Stimulated activated CD8-positive, alpha-beta memory T cell treated with anti-CD3 and anti-CD28 coated beads, Interleukin-4, amount 100 ng/mL, for 1 hour (primary cell): ENCODE measurements around the gene PNISR.
A peak's percentile ranks its signal among the peaks of the same experiment; 100 is the strongest.
"Not testable (repeated sequence)": the region's sequence is repeated elsewhere in the genome, so short reads cannot be mapped to it uniquely, and the experiment has no call there.

Experiments
- DNase-seq, 2 donors: peaks; one replicate each; pipeline ENCODE4 v3.0.0-alpha.2; 2020; ENCODE audit warnings: low read depth in 2 of 2, low spot score in 1 of 2

Gene PNISR, protein sequence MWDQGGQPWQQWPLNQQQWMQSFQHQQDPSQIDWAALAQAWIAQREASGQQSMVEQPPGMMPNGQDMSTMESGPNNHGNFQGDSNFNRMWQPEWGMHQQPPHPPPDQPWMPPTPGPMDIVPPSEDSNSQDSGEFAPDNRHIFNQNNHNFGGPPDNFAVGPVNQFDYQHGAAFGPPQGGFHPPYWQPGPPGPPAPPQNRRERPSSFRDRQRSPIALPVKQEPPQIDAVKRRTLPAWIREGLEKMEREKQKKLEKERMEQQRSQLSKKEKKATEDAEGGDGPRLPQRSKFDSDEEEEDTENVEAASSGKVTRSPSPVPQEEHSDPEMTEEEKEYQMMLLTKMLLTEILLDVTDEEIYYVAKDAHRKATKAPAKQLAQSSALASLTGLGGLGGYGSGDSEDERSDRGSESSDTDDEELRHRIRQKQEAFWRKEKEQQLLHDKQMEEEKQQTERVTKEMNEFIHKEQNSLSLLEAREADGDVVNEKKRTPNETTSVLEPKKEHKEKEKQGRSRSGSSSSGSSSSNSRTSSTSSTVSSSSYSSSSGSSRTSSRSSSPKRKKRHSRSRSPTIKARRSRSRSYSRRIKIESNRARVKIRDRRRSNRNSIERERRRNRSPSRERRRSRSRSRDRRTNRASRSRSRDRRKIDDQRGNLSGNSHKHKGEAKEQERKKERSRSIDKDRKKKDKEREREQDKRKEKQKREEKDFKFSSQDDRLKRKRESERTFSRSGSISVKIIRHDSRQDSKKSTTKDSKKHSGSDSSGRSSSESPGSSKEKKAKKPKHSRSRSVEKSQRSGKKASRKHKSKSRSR

DNA sequence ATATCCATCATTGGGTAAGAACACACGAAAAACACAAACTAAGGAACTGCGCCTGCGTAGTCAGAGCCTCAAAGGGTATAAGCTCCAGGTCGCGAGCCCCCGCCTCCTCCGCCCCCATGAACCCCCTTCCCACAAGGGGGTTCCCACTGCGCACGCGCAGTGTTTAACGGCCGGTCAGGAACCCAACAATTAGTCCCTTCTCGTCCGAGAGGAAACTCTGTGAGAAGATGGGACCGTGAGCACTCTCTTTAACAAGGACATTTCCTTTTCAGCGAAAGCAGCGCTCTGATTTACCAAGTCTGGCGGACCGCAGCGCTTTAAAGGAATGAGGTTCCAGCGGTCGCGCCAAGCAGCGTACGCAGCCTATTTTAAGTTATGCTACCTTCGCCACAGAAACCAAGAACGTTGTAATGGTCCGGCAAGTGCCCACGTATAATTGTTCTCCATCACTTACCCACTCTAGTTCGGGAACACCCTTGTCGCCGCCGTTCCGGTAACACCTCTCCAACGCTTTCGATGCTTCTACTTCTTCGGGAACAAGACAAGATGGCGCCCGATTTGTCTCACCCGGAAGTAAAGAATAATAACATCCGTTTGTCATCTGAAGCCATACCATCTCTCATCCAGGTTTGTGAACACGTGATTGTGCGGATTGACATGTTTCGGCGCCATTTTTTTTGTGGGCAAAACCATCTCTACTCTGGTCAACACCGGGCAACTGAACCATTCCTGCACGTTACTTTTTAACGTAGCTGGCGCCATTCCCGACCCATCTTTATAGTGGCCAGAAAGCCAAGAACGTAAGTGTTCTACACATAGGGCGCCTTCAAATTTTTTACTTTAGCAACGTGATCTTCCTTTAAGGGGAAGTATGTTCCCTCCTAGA, at the start of gene PNISR:
PNISR (minus strand) TSS at position 548 of the 886 bp plus-strand sequence. CDS start 10,649 bp downstream, outside the sequence.
- peak; percentile 67 to 72 for DNase-seq

DNA sequence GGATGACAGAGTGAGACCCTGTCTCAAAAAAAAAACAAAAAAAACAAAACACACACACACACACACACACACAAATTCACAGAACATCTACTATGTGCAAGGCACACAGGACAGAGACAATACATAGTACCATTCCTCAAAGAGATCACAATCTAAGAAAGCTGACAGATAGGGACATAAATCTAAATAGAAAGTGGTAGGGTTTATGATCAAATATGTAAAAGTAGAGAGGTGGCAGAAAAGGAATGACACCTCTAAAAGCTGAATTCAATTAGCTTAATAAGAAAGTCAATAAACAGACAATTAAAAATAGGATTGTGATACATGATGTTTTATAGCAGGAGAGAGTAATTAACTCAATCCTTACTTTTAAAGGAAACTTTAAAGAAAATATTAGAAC, 48.6 kb upstream of the PNISR start:
- DNase-seq, result no peak

DNA sequence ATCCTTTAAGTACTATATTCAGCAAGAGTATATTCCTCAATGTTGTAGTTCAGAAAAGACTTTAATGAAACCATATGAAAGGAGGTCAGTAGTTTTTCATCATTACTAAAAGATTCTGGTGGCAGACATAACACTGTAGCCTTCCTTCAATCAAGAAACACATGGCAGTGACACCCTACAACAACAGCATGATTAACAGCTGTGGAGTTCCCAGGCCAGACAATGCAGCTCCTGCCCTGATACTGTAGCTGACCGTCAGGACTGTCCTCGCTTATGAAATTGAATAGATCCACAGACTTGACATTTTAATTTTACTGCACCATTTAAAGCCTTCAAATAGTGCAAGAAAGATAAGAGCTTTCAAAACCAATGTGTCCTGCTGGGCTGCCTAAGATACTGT, 46.5 kb upstream of the PNISR start:
- DNase-seq, result no peak

DNA sequence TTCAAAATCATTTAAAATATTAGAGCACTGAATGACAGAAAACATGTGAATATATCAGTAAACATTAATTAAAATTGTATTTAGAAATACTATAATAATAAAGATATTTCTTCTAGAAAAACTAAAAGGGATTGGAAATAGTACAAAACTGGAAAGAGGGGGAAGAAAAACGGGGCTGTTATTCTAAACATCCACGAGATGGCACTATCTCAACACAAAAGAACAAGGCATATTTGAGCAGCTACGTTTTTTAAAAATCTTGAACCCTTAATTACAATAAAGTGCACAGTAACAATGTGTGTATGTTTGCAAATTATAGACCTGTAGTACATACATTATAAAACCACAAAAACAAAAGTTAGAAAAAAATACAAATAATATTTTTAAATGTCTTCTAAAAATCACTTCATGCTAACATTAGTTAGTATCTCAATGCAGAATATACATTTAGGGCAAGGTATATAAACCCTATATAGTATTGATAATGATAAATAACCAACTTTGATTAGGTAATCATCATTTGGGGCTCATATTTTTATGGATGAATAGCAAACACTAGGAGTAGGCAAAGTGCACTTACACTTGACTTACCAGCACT, 42.5 kb upstream of the PNISR start:
- DNase-seq, result no peak

DNA sequence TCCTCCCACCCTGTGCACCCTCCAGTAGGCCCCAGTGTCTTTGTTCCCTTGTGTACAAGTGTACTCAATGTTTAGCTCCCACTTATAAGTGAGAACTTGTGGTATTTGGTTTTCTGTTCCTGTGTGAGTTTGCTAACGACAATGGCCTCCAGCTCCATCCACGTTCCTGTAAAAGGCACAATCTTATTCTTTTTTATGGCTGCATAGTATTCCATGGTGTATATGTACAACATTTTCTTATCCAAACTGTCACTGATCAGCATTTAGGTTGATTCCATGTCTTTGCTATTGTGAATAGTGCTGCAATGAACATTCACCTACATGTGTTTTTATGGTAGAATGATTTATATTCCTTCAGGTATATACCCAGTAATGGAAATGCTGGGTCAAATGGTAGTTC, 34.0 kb upstream of the PNISR start:
- not testable (repeated sequence) for DNase-seq

DNA sequence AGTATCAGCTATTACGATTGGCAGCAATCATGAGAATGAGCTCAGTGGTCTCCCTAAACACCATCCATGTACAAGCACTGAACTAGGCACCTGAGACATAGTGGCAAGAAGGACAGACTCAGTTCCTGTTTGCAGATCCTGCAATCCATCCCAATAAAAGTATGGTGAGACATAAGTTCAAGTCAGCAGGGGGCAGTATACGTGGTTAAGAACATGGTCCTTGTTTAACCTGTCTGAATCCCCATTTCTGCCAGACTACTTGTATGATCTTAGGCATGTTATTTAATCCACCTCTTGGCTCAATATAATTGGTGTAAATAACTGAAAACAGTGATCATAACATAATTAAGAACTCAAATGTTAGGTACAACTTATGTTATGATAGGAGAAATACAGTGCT, 33.2 kb upstream of the PNISR start:
- DNase-seq, result no peak

DNA sequence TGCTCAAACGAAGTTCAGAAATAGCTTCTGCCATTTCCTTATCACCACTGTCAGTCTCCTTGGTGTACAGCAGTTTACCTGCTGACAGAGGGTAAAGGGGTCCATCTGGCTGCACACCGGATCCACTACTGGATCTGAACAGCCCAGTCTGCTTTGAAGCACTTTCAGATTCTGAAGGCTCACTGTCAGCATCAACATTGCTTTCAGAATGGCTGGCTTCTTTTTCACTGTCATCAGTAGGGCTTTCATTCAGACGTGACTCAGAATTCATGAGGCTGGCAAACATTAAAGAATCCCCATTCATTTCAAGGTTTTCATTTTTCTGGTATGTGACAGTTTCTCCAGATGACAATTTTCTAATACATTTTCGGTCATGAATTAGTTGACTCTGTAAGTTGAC, 21.0 kb upstream of the PNISR start:
- DNase-seq, result no peak

DNA sequence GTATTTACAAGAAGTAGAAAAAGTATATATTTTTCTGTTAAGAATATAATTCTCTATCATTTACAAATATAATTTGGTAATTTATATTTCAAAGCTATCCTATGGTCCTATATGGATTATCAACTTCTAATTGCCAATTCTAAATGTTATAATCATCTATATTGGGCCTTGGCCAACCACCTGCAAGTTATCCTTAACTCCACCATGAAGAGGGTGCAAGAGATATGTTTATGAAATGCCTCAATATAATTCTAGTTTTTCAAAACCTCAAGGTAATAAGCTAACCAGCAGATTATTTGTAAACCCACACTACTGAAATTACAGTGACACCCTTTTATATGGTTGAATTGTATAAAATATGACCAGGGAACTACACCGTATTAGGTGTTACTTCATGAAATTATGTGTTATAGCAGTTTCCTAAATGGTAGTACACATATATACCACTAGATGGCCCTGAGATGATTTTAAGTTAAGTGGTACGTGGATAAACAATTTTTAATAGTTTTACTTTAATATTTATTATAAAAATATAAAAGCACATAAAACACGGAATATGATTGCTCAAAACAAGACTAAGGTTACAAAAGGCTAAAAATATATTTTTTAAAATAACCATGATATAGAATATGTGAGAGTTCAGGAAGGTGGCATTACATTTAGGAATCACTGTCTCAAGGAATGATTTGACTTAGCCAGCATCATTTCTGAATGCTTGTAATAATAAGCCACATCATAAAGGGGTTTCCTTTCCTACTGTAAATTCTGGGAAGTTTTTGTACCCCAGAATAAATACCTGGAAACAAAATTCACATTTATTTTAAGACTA, 9.8 kb upstream of the PNISR start:
- DNase-seq, result no peak

DNA sequence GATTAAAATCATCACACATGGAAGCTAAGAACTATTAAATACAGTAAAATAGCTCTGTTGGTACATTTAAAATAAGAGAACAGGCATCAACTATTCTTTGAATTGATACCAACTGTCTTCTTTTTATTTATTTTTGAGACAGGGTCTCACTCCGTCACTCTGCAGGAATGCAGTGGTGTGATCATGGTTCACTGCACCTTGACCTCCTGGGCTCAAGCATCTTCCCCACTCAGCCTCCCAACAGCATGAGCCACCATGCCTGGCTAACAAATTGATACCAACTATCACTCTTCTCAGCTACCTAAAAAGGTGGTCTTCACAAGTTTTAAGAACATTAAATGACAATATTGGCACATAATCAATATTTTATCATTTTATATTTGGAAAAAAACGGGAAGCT, 7.8 kb upstream of the PNISR start:
- DNase-seq, result no peak

DNA sequence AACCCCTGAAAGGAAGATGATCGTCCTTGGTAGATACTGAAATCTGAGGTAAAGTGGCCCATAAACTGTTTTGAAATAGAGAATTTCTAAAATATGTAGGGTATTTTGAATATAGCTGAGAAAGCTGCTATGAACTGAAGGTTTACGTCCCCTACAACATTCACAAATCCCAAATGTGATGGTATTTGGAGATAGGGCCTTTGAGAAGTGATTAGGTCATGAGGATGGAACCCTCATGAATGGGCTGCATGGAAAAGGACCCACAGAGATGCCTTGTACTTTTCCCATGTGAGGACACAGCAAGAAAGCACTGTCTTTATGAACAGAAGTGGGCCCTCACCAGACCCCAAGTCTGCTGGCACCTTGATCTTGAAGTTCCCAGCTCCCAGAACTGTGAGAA, 6.8 kb upstream of the PNISR start:
- no peak for DNase-seq

DNA sequence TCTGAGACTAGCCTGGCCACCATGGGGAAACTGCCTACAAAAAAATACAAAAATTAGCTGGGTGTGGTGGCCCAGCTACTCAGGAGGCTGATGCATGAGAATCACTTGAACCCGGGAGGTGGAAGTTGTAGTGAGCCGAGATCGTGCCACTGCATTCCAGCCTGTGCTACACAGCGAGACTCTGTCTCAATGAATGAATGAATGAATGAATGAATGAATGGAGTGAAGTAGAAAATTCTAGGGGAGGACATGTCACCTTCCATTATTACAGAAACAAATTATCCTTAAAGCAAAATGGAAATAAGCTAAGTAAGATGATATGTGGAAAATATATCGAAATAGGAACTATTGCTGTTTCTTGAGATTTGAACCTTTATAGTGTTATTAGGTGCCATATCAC, 2.9 kb upstream of the PNISR start:
- DNase-seq, result no peak

DNA sequence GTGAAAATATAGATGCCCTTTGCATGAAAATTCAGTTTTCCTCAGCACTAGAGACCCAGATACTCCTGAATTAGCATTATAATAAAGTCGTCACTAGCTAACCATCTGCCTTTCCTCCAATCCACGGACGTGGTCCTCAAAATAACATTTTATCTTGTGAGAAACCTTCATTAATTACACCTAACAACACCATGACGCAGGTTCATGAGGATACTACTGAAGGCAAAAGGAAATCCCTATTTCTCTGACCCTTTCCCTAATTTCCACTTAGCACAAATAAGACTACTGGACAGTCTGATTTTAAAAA, 1.3 kb upstream of the PNISR start:
- DNase-seq, result no peak

DNA sequence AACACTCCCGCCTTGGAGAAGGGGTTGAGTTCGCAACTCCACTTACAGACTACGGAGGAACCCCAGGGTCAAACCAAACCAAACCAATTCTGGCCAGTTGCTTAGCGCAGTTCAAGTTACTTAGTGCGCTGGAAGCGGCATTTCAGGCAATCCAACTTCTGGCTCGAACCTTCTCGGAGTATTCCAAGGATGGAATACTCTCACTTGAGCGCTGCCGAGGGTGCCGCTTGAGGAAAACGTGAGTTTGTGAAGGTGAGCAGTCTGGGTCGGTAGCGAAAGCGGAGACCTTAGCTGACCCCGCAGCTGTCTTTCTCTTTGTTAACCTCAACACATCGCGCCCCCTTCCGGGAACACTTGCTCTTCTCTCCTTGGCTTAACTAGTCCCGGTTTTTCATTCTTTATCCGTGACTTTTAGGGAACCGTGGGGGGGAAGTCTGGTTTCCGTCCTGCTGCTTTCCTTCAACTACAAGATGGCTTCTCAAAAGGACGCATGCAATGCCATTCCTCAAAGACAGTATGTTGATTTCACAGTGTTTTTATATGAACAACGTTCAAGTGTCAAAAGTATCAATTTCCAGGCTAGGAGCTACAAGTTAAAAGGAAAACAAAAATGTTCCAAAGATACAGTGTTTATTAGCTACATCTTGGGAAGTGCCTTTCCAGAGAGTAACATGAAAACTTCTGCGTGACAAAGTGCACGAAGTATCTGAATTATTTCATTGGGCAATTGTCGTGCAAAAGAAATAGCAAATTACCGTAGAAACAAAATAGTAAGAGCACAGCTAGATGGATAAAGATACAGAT, 741 bp upstream of the PNISR start:
- peak; percentile 5 to 27 for DNase-seq

DNA sequence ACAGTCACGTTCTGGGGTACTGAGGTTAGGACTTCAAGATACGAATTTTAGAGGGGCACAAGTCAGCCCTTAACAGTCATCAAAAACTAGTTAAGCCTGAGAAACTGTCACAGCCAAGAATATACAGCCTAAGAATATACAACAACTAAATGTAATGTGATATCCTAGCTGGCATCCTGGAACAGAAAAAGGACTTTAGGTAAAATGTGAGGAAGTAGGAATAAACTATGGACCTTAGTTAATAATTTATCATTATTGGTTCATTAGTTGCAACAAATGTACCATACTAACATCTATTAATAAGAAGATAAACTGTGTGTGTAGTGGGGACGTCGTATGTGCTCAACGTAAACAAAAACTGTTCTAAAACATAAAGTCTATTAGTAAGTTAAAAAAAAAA, 1.1 kb downstream of the PNISR start:
- DNase-seq, result no peak

DNA sequence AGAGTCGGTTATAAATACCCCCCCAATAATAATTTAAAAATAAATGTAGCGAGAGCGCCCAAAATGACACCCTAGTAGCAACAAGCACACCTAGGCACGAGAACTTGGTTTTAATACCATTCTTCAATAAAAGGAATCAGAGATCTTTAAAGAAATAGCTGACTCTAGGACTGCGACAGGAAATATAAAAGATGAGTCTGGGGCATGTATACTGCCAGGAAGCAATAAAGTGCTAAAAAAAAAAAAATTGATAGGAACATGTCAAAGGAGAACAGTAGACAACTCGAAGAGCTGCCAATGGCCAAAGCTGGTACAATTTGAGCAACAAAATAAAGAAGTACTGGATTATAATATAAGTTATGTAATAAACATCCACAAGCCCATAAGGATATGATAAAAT, 2.2 kb downstream of the PNISR start:
- no peak for DNase-seq

DNA sequence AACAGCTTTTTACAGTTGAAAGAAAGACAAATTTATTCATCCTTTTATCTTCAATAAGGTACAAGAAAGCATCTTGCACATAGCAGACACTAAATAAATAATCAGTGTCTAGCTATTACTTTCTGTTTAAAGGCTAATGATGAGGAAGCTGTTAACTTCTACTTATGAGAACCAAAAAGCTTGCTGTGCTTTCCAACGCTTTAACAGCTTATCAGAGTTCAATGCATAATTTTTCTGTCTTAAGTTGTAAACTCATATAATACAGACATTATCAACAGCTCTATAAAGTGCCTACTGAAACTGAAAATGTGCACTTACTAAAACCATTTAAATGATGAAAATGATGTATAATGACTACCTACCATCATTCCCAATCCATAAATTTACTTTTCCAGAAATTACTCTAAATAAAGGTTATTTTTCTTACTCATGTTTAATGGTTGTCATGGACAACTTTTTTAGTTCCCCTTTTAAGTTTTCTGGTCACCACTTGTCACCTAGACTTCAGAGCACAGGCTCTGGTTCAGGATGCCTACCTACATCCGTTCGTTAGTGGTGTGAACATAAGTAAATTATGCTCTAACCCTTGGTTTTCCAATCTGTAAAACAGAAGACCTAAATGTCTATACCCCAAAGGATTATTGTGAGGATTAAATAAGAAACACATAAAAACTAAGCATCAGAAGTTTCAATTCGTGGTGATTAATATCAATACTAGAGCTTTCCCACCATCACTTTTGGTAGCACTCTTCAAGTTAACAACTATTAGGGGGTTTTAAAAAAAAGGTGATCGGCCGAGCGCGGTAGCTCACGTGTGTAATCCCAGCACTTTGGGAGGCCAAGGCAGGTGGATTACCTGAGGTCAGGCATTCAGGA, 8.0 kb downstream of the PNISR start:
- no peak for DNase-seq

DNA sequence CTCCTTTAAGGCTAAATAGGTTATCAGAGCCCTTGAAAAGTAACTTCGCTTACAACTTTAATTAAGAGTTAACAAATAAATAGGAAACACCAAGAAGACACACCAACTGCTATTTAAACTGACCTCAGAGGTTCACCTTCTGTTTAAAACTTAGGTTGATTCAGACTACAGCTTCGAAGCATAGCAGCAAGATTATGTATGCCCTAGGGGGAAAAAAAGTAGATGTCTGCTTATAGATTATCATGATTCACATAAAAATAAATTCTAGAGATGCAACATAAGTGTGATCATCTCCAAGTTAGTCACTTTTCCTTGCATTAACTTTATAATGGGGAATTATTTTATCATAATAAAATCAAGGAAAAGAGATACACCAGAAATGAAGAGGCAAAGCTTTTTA, 8.9 kb downstream of the PNISR start:
- no peak for DNase-seq

DNA sequence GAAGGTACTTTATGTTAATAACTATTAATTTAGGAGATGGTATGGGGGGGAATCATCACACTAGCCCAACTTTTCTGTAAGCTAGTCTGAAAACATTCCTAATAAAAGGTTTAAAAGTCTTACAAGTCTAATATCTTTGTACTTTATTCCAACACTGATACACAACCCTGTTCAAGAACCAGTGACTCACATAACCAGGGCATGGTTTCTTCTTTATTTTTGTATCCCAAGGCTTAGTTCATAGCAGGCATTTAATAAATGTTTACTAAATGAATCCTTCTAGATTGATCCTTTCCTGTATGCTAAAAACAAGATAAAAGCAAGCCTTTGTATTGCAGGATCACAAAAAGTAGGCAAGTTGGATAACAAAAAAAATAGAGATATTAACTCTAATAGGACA, 9.7 kb downstream of the PNISR start:
- no peak for DNase-seq

DNA sequence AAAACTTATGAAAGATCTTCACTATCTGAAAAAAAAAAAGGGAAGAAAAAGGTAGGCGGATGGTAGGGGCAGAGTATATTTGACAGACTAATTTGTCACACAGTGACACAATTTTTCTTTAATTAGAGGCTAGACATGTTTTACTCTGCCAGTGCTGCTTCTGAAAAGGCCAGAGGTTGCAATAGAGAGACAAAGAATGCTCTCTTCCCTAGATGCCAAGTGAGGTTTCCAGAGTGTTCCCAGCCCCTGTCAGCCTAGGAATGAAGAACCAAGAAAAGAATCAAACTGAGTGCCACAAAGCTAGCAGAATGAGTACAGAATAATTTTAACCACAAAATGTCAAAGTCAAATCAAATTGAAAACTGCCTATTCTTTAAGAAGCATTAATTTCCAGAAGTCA, 13.0 kb downstream of the PNISR start:
- DNase-seq, result no peak
